Measurements from ENCODE around the gene HOXB3.

DNA sequence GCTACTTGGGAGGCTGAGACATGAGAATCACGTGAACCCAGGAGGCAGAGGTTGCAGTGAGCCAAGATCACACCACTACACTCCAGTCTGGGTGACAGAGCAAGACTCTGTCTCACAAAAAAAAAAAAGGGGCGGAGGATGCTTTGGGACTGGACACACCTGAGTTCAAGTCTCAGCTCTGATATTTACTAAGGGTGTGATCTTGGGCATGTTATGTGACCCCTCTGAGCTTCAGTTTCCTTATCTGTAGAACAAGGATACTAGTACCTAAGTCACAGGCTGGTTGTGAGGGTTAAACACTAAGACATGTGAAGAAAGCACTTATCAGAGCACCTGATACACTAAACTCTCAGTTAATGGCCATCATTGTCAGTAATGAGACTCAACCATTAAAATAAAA lies 85.1 kb downstream of the HOXB3 start:
- no peak for TF ChIP-seq EZH2 (IDR thresholded peaks at IDR 0.05; ENCODE audit: borderline replicate concordance, low read length)
- TF ChIP-seq, protein P1, sequence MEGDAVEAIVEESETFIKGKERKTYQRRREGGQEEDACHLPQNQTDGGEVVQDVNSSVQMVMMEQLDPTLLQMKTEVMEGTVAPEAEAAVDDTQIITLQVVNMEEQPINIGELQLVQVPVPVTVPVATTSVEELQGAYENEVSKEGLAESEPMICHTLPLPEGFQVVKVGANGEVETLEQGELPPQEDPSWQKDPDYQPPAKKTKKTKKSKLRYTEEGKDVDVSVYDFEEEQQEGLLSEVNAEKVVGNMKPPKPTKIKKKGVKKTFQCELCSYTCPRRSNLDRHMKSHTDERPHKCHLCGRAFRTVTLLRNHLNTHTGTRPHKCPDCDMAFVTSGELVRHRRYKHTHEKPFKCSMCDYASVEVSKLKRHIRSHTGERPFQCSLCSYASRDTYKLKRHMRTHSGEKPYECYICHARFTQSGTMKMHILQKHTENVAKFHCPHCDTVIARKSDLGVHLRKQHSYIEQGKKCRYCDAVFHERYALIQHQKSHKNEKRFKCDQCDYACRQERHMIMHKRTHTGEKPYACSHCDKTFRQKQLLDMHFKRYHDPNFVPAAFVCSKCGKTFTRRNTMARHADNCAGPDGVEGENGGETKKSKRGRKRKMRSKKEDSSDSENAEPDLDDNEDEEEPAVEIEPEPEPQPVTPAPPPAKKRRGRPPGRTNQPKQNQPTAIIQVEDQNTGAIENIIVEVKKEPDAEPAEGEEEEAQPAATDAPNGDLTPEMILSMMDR (conservative IDR thresholded peaks at IDR 0.05 in 1 of 2, IDR thresholded peaks at IDR 0.05 in 1 of 2; ENCODE audit: extremely low read depth in 1 of 2, insufficient read depth in 1 of 2, low read depth in 1 of 2, low read length in 2 of 2): no peak

Measured in mammary epithelial cell (primary cell).